DOHH2 (cell line): ENCODE data around the gene HLA-E.

Experiments
- CTCF ChIP-seq: fragments of 200-600 bp; sonication (generic); IDR thresholded peaks from one replicate; pipeline ENCODE4 v1.5.1; 2014; ENCODE audit warnings: antibody characterized with exemption, mild to moderate bottlenecking, low read depth, low read length; ENCODE audit not compliant: poor library complexity, severe bottlenecking
- EZH2phosphoT487 ChIP-seq: fragments of 200-600 bp; sonication (generic); IDR thresholded peaks from 2 replicates; pipeline ENCODE4 v1.6.1; 2017; ENCODE audit warnings: borderline replicate concordance, mild to moderate bottlenecking, antibody characterized with exemption, low read length, moderate library complexity, mixed read lengths

DNA sequence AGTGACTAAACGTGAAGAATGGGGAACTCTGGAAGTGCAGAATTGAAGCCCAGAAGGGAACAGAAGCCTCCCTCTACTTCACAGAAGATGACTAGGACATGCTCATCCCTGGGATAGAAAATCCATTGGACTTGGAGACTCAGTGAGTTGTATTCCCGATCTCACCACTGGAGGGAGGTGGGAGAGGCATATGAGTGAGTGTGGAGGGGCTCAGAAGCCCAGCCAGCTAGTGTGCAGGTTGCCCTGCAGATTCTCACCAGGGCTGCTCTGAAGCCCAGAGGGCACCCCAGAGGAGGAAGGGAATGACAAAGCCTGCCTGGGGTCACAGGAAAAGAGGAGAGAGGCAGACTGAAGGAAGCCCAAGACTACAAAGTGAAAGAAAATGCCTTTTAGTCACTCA, 42.1 kb upstream of the HLA-E start:
- TF ChIP-seq CTCF (no peak), EZH2phosphoT487 (no peak)
